Glutamatergic neuron (in vitro differentiated cells): Measurements from ENCODE around the gene C15orf40. TPM values are rescaled to one million over a fixed set of nuclear protein-coding genes. Genes with fewer than 3 reads are reported as not detected.
A peak's percentile ranks its signal among the peaks of the same experiment; 100 is the strongest.

Experiments used
- DNase-seq: peaks from one replicate; pipeline ENCODE4 v3.0.0; 2022
- H3K27ac Mint-ChIP-seq: one replicate; pipeline ENCODE4 v1.8.0; 2020; ENCODE audit warnings: mild to moderate bottlenecking, mixed read lengths, inconsistent platforms; ENCODE audit not compliant: unreplicated experiment
- H3K27me3 Mint-ChIP-seq: one replicate; pipeline ENCODE4 v1.8.0; 2020; ENCODE audit warnings: mild to moderate bottlenecking, moderate library complexity, mixed read lengths, inconsistent platforms; ENCODE audit not compliant: unreplicated experiment
- H3K36me3 Mint-ChIP-seq: one replicate; pipeline ENCODE4 v1.8.0; 2020; ENCODE audit warnings: mild to moderate bottlenecking, mixed read lengths, inconsistent platforms; ENCODE audit not compliant: unreplicated experiment
- H3K4me1 Mint-ChIP-seq: one replicate; pipeline ENCODE4 v1.8.0; 2020; ENCODE audit warnings: mild to moderate bottlenecking, low read depth, mixed read lengths, inconsistent platforms; ENCODE audit not compliant: unreplicated experiment
- H3K4me3 Mint-ChIP-seq: one replicate; pipeline ENCODE4 v1.8.0; 2020; ENCODE audit warnings: mild to moderate bottlenecking, mixed read lengths, inconsistent platforms; ENCODE audit not compliant: unreplicated experiment
- H3K9me3 Mint-ChIP-seq: one replicate; pipeline ENCODE4 v1.8.0; 2020; ENCODE audit warnings: mild to moderate bottlenecking, moderate library complexity, mixed read lengths, inconsistent platforms; ENCODE audit not compliant: unreplicated experiment
- total RNA-seq: library from RNA; stranded (reverse); fragmentation: NEBNext Ultra II Directional; extraction: Animal tissue kit (Norgen Biotek cat#: 25700); gene quantifications from one replicate; pipeline ENCODE4 v1.2.1, GENCODE V29; 2021; ENCODE audit not compliant: unreplicated experiment
- TF ChIP-seq, protein P1 (sequence below): fragments of 200-600 bp; sonication (generic); IDR thresholded peaks from one replicate; pipeline ENCODE4 v1.5.0; 2021; ENCODE audit not compliant: partially characterized antibody, unreplicated experiment

C15orf40 gene
- total RNA-seq, 1 donor from 2014 or later = 29.6 TPM

GRCh38 chr15:82952158-82953081 is 59.0 kb downstream of the C15orf40 start, which contains the start of gene HOMER2:
Gene HOMER2, minus strand, starts transcription at chr15:82952720. Its CDS starts 185 bp downstream, at chr15:82952535.
- no peaks in the 10 kb centered on the region for H3K4me1 Mint-ChIP-seq
- peak within 1 kb of the TSS; percentile 81 for H3K4me3 Mint-ChIP-seq
- H3K27me3 Mint-ChIP-seq = no peaks in the 10 kb centered on the region
- H3K27ac Mint-ChIP-seq = peak within 1 kb of the TSS; percentile 35
- H3K9me3 Mint-ChIP-seq = no peaks in the 10 kb centered on the region
- DNase-seq = peak; percentile 52
- no peaks in the 10 kb centered on the region for H3K36me3 Mint-ChIP-seq
- TF ChIP-seq, protein P1, sequence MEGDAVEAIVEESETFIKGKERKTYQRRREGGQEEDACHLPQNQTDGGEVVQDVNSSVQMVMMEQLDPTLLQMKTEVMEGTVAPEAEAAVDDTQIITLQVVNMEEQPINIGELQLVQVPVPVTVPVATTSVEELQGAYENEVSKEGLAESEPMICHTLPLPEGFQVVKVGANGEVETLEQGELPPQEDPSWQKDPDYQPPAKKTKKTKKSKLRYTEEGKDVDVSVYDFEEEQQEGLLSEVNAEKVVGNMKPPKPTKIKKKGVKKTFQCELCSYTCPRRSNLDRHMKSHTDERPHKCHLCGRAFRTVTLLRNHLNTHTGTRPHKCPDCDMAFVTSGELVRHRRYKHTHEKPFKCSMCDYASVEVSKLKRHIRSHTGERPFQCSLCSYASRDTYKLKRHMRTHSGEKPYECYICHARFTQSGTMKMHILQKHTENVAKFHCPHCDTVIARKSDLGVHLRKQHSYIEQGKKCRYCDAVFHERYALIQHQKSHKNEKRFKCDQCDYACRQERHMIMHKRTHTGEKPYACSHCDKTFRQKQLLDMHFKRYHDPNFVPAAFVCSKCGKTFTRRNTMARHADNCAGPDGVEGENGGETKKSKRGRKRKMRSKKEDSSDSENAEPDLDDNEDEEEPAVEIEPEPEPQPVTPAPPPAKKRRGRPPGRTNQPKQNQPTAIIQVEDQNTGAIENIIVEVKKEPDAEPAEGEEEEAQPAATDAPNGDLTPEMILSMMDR = no peak

DNA sequence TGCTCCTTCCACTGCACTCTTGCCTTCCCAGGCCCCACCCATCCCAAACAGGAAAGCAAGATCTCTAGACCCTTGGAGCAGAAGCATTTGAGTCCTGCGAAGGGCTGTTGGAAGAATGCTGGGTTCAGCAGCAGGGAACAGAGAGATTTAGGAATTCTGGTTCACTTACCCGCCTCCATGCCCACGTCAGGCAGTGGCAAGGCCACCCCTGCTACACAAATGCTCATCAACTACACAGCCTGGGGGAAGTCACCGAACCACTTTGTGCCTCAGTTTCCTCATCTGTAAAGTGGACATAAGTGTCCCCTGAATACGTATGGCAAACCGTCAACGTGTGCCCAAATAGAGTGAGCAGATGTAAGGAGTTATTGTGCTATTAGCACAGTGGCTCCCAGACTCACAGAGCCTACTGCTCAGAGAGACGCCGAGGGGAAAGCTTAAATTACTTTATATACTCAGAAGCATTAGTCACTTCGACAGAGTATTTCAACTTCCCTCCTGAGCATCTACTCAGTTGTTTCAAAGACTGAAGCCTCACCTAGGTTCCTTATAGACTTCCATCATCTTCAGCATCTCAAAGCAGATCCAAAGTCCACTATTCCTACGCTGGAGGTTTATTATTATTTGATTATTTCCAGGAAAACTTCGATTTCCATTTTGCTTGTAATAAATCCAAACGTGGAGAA is 59.8 kb downstream of the C15orf40 start:
- no peak for DNase-seq
- Mint-ChIP-seq H3K27ac (peak overlapping the region; percentile 35), H3K27me3 (no peaks in the 10 kb centered on the region), H3K36me3 (no peaks in the 10 kb centered on the region), H3K4me1 (no peaks in the 10 kb centered on the region), H3K9me3 (no peaks in the 10 kb centered on the region), H3K4me3 (no peak overlapping the region)
- TF ChIP-seq, protein P1 = no peak

- TF ChIP-seq, protein P1 = no peak
- DNase-seq = no peak
- H3K4me3 Mint-ChIP-seq = no peak overlapping the region
- no peaks in the 10 kb centered on the region for H3K27me3 Mint-ChIP-seq
- no peaks in the 10 kb centered on the region for H3K36me3 Mint-ChIP-seq
- H3K9me3 Mint-ChIP-seq = no peaks in the 10 kb centered on the region
- H3K27ac Mint-ChIP-seq = no peak overlapping the region
- no peaks in the 10 kb centered on the region for H3K4me1 Mint-ChIP-seq
Measured at GRCh38 chr15:82950746-82951370, 60.6 kb downstream of the C15orf40 start.

DNA sequence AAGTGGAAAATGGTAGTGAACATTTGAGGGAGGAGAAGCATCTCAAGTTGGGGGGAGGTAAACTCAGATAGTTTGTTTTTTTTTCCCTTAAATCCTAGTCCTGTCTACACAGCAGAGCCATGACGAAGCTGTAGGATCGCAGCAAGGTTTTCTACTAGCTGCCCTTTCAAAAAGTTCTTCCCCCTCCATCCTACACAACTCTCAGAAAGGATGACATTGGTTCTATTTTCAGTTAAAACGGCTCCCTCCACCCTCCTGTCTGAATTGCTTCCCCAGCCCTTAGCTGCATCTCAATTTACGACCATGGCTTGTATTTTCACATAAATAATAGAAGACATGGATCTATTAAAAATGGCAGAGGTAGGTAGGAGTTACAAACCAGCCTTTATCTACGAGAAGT is 61.1 kb downstream of the C15orf40 start:
- no peaks in the 10 kb centered on the region for H3K36me3 Mint-ChIP-seq
- TF ChIP-seq, protein P1 = no peak
- H3K9me3 Mint-ChIP-seq = no peaks in the 10 kb centered on the region

More for the DNA sequence above, 61.1 kb downstream of the C15orf40 start:
- DNase-seq = no peak
- Mint-ChIP-seq H3K4me3 (no peak overlapping the region), H3K27me3 (no peaks in the 10 kb centered on the region), H3K4me1 (no peaks in the 10 kb centered on the region), H3K27ac (no peak overlapping the region)
